GM12878 (cell line): ENCODE measurements around the gene PCARE. TPM values are rescaled to one million over a fixed set of nuclear protein-coding genes. Genes with fewer than 3 reads are reported as not detected.
A peak's percentile ranks its signal among the peaks of the same experiment; 100 is the strongest.
"Not testable (repeated sequence)": the region's sequence is repeated elsewhere in the genome, so short reads cannot be mapped to it uniquely, and the experiment has no call there.

Experiments
- ATAC-seq: fragments of 200-7000 bp; cut with Tn5 transposase; 3 replicates; pipeline ENCODE4 v1.9.1; 2020; ENCODE audit warnings: mild to moderate bottlenecking, moderate library complexity
- BruUV-seq: library from RNA; stranded (reverse); fragments of 400-500 nt; replicated peaks from 2 replicates; lab custom pipeline; 2021; lab: Mats Ljungman, UMichigan
- CTCF ChIA-PET: fragments of 300-600 bp; sonication (Branson Sonifier 250); formaldehyde crosslinking; extraction: SDS; loops from one replicate; lab custom pipeline; 2021; ENCODE audit warnings: inconsistent platforms; lab: Yijun Ruan, JAX
- POLR2A ChIA-PET: fragments of 350-600 bp; formaldehyde crosslinking; extraction: SDS; loops from one replicate; lab custom pipeline; 2021; ENCODE audit warnings: inconsistent platforms; lab: Charles Lee
- RAD21 ChIA-PET: fragments of 300-600 bp; sonication (Branson Sonifier 250); formaldehyde crosslinking; loops from one replicate; lab custom pipeline; 2023; ENCODE audit warnings: antibody characterized with exemption; ENCODE audit not compliant: unreplicated experiment; lab: Charles Lee
- SMC1A ChIA-PET: fragments of 300-600 bp; sonication (Branson Sonifier 250); formaldehyde crosslinking; loops from one replicate; lab custom pipeline; 2023; ENCODE audit not compliant: unreplicated experiment, uncharacterized antibody; lab: Charles Lee
- DNase-seq: peaks from one replicate; pipeline ENCODE4 v3.0.0-alpha.2; 2011; ENCODE audit warnings: low read depth, low spot score
- FAIRE-seq: peaks from 3 replicates; lab custom pipeline; 2011; peaks lifted over from hg19 to GRCh38; lab: Jason Lieb, UNC
- H2AFZ ChIP-seq: 2 replicates; pipeline ENCODE4 v1.6.0; 2011; ENCODE audit warnings: low read depth, low read length, control low read depth; ENCODE audit not compliant: control insufficient read depth
- H3K27ac ChIP-seq: 2 replicates; pipeline ENCODE4 v1.5.1; 2011; ENCODE audit warnings: control low read depth; ENCODE audit not compliant: control insufficient read depth, insufficient read depth
- H3K27me3 ChIP-seq, 2 experiments: replicated peaks in 1 of 2; 2 replicates each; pipeline versions ENCODE4 v1.6.0 to v1.6.1; 2011; ENCODE audit warnings: low read length in 1 of 2; ENCODE audit not compliant: control insufficient read depth in 2 of 2, insufficient read depth in 2 of 2
- H3K36me3 ChIP-seq, 2 experiments: 2 replicates each; pipeline ENCODE4 v1.5.1; 2011; ENCODE audit warnings: low read length in 1 of 2; ENCODE audit not compliant: control insufficient read depth in 2 of 2, insufficient read depth in 2 of 2
- H3K4me1 ChIP-seq: 2 replicates; pipeline ENCODE4 v1.6.1; 2011; ENCODE audit warnings: mild to moderate bottlenecking, low read length, moderate library complexity, mixed read lengths; ENCODE audit not compliant: control insufficient read depth, insufficient read depth
- H3K4me2 ChIP-seq: 2 replicates; pipeline ENCODE4 v1.6.0; 2011; ENCODE audit warnings: control low read depth; ENCODE audit not compliant: control insufficient read depth, insufficient read depth
- H3K4me3 ChIP-seq: fragments of 200-600 bp; sonication (generic); 2 replicates; pipeline ENCODE4 v1.5.1; 2016
- H3K79me2 ChIP-seq: 2 replicates; pipeline ENCODE4 v1.6.0; 2011; ENCODE audit warnings: low read length; ENCODE audit not compliant: control insufficient read depth, insufficient read depth
- H3K9ac ChIP-seq: 2 replicates; pipeline ENCODE4 v1.8.0; 2011; ENCODE audit warnings: low read length, control low read depth, mixed read lengths; ENCODE audit not compliant: control insufficient read depth, insufficient read depth
- H3K9me3 ChIP-seq: replicated peaks from 3 replicates; pipeline ENCODE4 v1.5.1; 2011; ENCODE audit warnings: mild to moderate bottlenecking, low read length; ENCODE audit not compliant: control insufficient read depth, insufficient read depth
- H4K20me1 ChIP-seq: 2 replicates; pipeline ENCODE4 v1.6.0; 2011; ENCODE audit not compliant: control insufficient read depth, insufficient read depth
- ETV6 ChIP-seq, 2 experiments: fragments of 450-650 bp in 1 of 2; IDR thresholded peaks in 1 of 2; conservative IDR thresholded peaks in 1 of 2; 2 replicates each; pipeline ENCODE4 v1.6.1; 2014; ENCODE audit warnings: antibody characterized with exemption in 1 of 2, borderline replicate concordance in 1 of 2, low read depth in 1 of 2, mild to moderate bottlenecking in 1 of 2, moderate library complexity in 1 of 2
- RUNX3 ChIP-seq: IDR thresholded peaks from 2 replicates; pipeline ENCODE4 v1.6.1; 2012; ENCODE audit warnings: low read length, inconsistent platforms
- WGBS: methylation state at CpG from one replicate; pipeline ENCODE4 v1.1.6; 2016; ENCODE audit warnings: low lambda C conversion rate; ENCODE audit not compliant: insufficient replicate concordance, insufficient coverage; ENCODE audit errors: missing lambda C conversion rate; 5-methylcytosine and 5-hydroxymethylcytosine counted together
- in situ Hi-C: fragments of 300-500 bp; cut with MboI; formaldehyde crosslinking; loops from 9 replicates; pipeline ENCODE4 v1.14.3; 2018; ENCODE audit warnings: mixed read lengths
- intact Hi-C: fragments of 100-400 bp; cut with micrococcal nuclease; formaldehyde crosslinking; loops from one replicate; pipeline ENCODE4 v1.14.2; 2022; ENCODE audit not compliant: unreplicated experiment
- polyA plus RNA-seq, 11 experiments: library from polyadenylated mRNA; depleted of rRNA in 4 of 11; unstranded in 6 of 11; stranded (reverse) in 5 of 11; fragments of >200 nt; fragmentation: Nextera tagmentation in 4 of 11; fragmentation: Illumina TruSeq in 1 of 11; extraction: Ambion mirVana in 4 of 11; extraction: Trizol in 1 of 11; gene quantifications; 1 replicate in 1 of 11; 2 replicates in 10 of 11; pipeline versions ENCODE4 v1.2.1 to v1.2.3, GENCODE V29; 2011 to 2016; ENCODE audit warnings: inconsistent platforms in 2 of 11, missing spikeins in 2 of 11, low read depth in 1 of 11
- total RNA-seq, 4 experiments: library from RNA; depleted of rRNA in 3 of 4; stranded (reverse); fragments of >200 nt in 3 of 4; fragmentation: Illumina TruSeq in 1 of 4; extraction: Trizol in 1 of 4; gene quantifications; 2 replicates each; pipeline versions ENCODE4 v1.2.1 to v1.2.3, GENCODE V29; 2013 to 2021

The PCARE gene
- total and polyA plus RNA-seq, 10 of the 15 experiments (the other 5 are each of a cell fraction or from before 2014, with no cell fraction given) = 0.04 to 0.08 (median 0.06) TPM; not detected in 5

DNA sequence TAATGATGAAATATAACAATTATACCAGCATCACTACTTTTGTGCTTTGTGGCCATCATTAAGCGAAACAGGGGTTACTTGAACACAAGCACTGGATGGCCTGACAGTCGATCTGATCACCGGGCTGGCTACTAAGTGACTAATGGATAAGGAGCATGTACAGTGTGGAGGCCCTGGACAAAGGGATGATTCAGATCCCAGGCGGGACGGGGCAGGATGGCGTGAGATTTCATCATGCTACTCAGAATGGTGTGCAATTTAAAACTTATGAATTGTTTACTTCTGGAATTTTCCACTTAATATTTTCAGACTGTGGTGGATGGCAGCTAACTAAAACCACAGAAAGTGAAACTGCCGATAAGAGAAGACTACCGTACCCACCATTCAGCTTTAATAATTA lies 33.9 kb upstream of the PCARE start:
- Histone ChIP-seq H3K27me3 (no peaks in the 10 kb centered on the region), H3K4me1 (peaks cover 32% of the 10 kb centered on the region), H2AFZ (no peak overlapping the region; the same call in 1 of the 2 replicates), H3K79me2 (no peaks in the 10 kb centered on the region), H3K4me3 (no peak overlapping the region), H3K4me2 (0 out of 2 replicates have a peak overlapping the region, but pooled peaks have one; percentile 2), H3K36me3 (no peaks in the 10 kb centered on the region), H3K27ac (no peak overlapping the region; the same call in 1 of the 2 replicates), H4K20me1 (no peaks in the 10 kb centered on the region), H3K9me3 (no peaks in the 10 kb centered on the region), H3K9ac (no peak overlapping the region)
- TF ChIP-seq RUNX3 = peak; percentile 49; the same call in 1 of the 2 replicates
- no peak for TF ChIP-seq ETV6 (conservative IDR thresholded peaks at IDR 0.05 in 1 of 2, IDR thresholded peaks at IDR 0.05 in 1 of 2; ENCODE audit: borderline replicate concordance in 1 of 2, low read depth in 1 of 2)
- 86% methylated on average over 8 of the region's 8 CpGs for WGBS
- CTCF ChIA-PET = interaction anchor here (0.6 to 2.1 kb wide), 6 partner anchors 8 to 151 kb away, joined by 3 to 8 read pairs (median 4); no protein-coding TSS in a partner anchor
- intact Hi-C loops = no loop called here
- BruUV-seq = no TSS peak
- DNase-seq (no peak), ATAC-seq (no peak), FAIRE-seq (no peak)
- POLR2A ChIA-PET = interaction anchor here (3.0 kb wide), 1 partner anchor 22 kb away, joined by 9 read pairs; no protein-coding TSS in a partner anchor
- RAD21 ChIA-PET = no interaction called here
- in situ Hi-C loops = no loop called here
- SMC1A ChIA-PET = interaction anchor here (1.0 to 6.2 kb wide), 7 partner anchors 11 to 74 kb away, joined by 3 to 38 read pairs (median 4); no protein-coding TSS in a partner anchor

- H3K4me2 ChIP-seq, H3K4me3 ChIP-seq, in situ Hi-C loops, H3K27me3 ChIP-seq, DNase-seq, RAD21 ChIA-PET, H2AFZ ChIP-seq, H3K27ac ChIP-seq, FAIRE-seq, intact Hi-C loops, H3K9ac ChIP-seq, BruUV-seq, H4K20me1 ChIP-seq, H3K79me2 ChIP-seq, H3K36me3 ChIP-seq, ATAC-seq, H3K9me3 ChIP-seq: not testable (repeated sequence)
- ChIA-PET POLR2A (interaction anchor here (3.0 kb wide), 1 partner anchor 22 kb away, joined by 9 read pairs; no protein-coding TSS in a partner anchor), SMC1A (interaction anchor here (0.9 to 6.2 kb wide), 6 partner anchors 11 to 68 kb away, joined by 3 to 38 read pairs (median 4); no protein-coding TSS in a partner anchor), CTCF (interaction anchor here (1.1 to 2.1 kb wide), 3 partner anchors 9 to 23 kb away, joined by 3 to 8 read pairs (median 6); no protein-coding TSS in a partner anchor)
- WGBS = 99% methylated on average over 3 of the region's 3 CpGs
- H3K4me1 ChIP-seq = peaks cover 31% of the 10 kb centered on the region
Observed at GRCh38 chr2:29107547-29107946, 33.2 kb upstream of the PCARE start.
